Measurements from ENCODE around the gene PODNL1. TPM values are rescaled to one million over a fixed set of nuclear protein-coding genes. Genes with fewer than 3 reads are reported as not detected.

Gene PODNL1
- total and polyA plus RNA-seq, 2 of the 8 experiments (the other 6 are each of a cell fraction or from before 2014, with no cell fraction given): 1.0 to 1.5 TPM

- FAIRE-seq: no peak
- no peak overlapping the region for H4K91ac ChIP-seq (replicated peaks; ENCODE audit: insufficient read length, low read length)
- TF ChIP-seq JUND (IDR thresholded peaks at IDR 0.05; ENCODE audit: low read length): no peak
- TF ChIP-seq SUZ12 (IDR thresholded peaks at IDR 0.05; ENCODE audit: low read length): no peak
Measured at GRCh38 chr19:13909430-13909829, 28.8 kb downstream of the PODNL1 start.

More at GRCh38 chr19:13909430-13909829, 28.8 kb downstream of the PODNL1 start:
- Histone ChIP-seq H3K4ac (replicated peaks; ENCODE audit: insufficient read length, low read depth, low read length) (no peak overlapping the region), H3K9me3 (ENCODE audit: insufficient read depth in 2 of 2, low read depth in 1 of 2, low read length in 1 of 2) (no peaks in the 10 kb centered on the region), H3K79me1 (ENCODE audit: low read depth, low read length) (peaks cover 3% of the 10 kb centered on the region; the same call in 1 of the 2 replicates), H4K20me1 (replicated peaks in 1 of 2; ENCODE audit: control insufficient read depth in 1 of 2, insufficient read depth in 2 of 2, low read length in 2 of 2) (no peaks in the 10 kb centered on the region), H3K4me3 (ENCODE audit: extremely low read depth in 1 of 4, insufficient read depth in 2 of 4, low read depth in 3 of 4, low read length in 4 of 4) (no peak overlapping the region), H3K27me3 (replicated peaks in 1 of 4; ENCODE audit: control insufficient read depth in 3 of 4, extremely low read depth in 1 of 4, insufficient read depth in 3 of 4, low read length in 3 of 4) (peaks cover 0 to 4% (median 3%) of the 10 kb centered on the region in 4 experiments; a peak in 3 of 7 replicates), H2AFZ (ENCODE audit: low read length) (no peak overlapping the region), H3K18ac (ENCODE audit: extremely low read depth, low read length) (no peak overlapping the region), H2BK15ac (ENCODE audit: low read length) (no peak overlapping the region), H2BK5ac (ENCODE audit: low read depth, low read length) (no peak overlapping the region), H4K5ac (ENCODE audit: insufficient read length, low read depth, low read length) (no peak overlapping the region), H2AK5ac (ENCODE audit: low read depth, low read length) (no peak overlapping the region), H3K27ac (ENCODE audit: low read depth, low read length) (no peak overlapping the region), H2BK20ac (ENCODE audit: low read length) (no peak overlapping the region), H3K4me2 (ENCODE audit: insufficient read depth in 1 of 2, low read depth in 2 of 2, low read length in 2 of 2) (no peak overlapping the region), H3K9ac (replicated peaks in 1 of 4; ENCODE audit: extremely low read depth in 1 of 4, low read depth in 3 of 4, low read length in 3 of 4) (no peak overlapping the region), H3K56ac (replicated peaks; ENCODE audit: insufficient read length, low read depth, low read length) (no peak overlapping the region), H3K14ac (ENCODE audit: insufficient read length) (no peak overlapping the region), H3K23ac (ENCODE audit: insufficient read length) (no peak overlapping the region), H3K23me2 (ENCODE audit: low read depth, low read length) (peaks cover 8% of the 10 kb centered on the region; the same call in 1 of the 2 replicates), H2BK120ac (replicated peaks; ENCODE audit: low read depth, low read length) (no peak overlapping the region), H3K36me3 (ENCODE audit: control insufficient read depth in 2 of 4, insufficient read depth in 4 of 4, low read length in 3 of 4) (peaks cover 2 to 15% (median 6%) of the 10 kb centered on the region in 4 experiments; a peak in 5 of 8 replicates), H2BK12ac (ENCODE audit: low read depth, low read length) (no peak overlapping the region), H3K4me1 (replicated peaks in 1 of 4; ENCODE audit: control insufficient read depth in 3 of 4, insufficient read depth in 4 of 4, low read length in 3 of 4) (peaks cover 0 to 6% (median under 1%) of the 10 kb centered on the region in 4 experiments; a peak in 2 of 7 replicates), H3K79me2 (ENCODE audit: control insufficient read depth in 1 of 2, insufficient read depth in 2 of 2, low read length in 2 of 2) (no peaks in the 10 kb centered on the region), H4K8ac (ENCODE audit: extremely low read depth, insufficient read depth, low read length) (no peak overlapping the region)
- CTCF ChIA-PET (ENCODE audit: partially characterized antibody): interaction anchor here (0.6 to 2.3 kb wide), 7 partner anchors 9 to 66 kb away, joined by 3 to 10 read pairs (median 3); no protein-coding TSS in a partner anchor
- POLR2A ChIA-PET (ENCODE audit: partially characterized antibody): interaction anchor here (0.6 to 1.2 kb wide), 2 partner anchors 16 to 197 kb away, joined by 3 read pairs; no protein-coding TSS in a partner anchor
- WGBS, 2 experiments (ENCODE audit: extremely low coverage in 1 of 2, insufficient coverage in 1 of 2, insufficient read length in 1 of 2, insufficient replicate concordance in 2 of 2, low coverage in 1 of 2, low lambda C conversion rate in 2 of 2, missing lambda C conversion rate in 1 of 2): 88% methylated on average over 2 of the region's 2 CpGs; no CpG with 5 or more reads in 1 of the 2 experiments
- no peak for DNase-seq (ENCODE audit: low read depth in 1 of 2, low spot score in 2 of 2)

Data from H1 (cell line).